ENCODE data around the gene CMC4. TPM values are rescaled to one million over a fixed set of nuclear protein-coding genes. Genes with fewer than 3 reads are reported as not detected.

The CMC4 gene
- total RNA-seq, 2 experiments from 2014 or later, result 3.4 to 3.7 TPM

Other genes starting within 250 kb of the CMC4 start
- under 1 TPM in 1 of 2 experiments, not detected in 1; 0.26 TPM for gene SMIM9, start 236.5 kb downstream of the CMC4 start, total RNA-seq
- gene F8A1, start 184.8 kb downstream of the CMC4 start, total RNA-seq, result 10 to 100 TPM; 49.0 to 56.9 TPM
- 10 to 100 TPM; 12.7 to 15.0 TPM for gene F8, start 48.4 kb downstream of the CMC4 start, total RNA-seq
- gene FUNDC2, start 44.3 kb downstream of the CMC4 start, total RNA-seq, result 10 to 100 TPM; 44.3 to 52.6 TPM
- gene MTCP1, start within 50 bp of the CMC4 start, total RNA-seq, result 10 to 100 TPM; 23.1 to 25.3 TPM
- 10 to 100 TPM; 25.2 to 33.4 TPM for gene BRCC3, start 372 bp upstream of the CMC4 start, total RNA-seq
- gene VBP1, start 145.3 kb upstream of the CMC4 start, total RNA-seq, result 10 to 100 TPM; 54.1 to 68.9 TPM
- 10 to 100 TPM in 1 of 2 experiments, 1 to 10 TPM in 1; 9.4 to 12.9 TPM for gene RAB39B, start 193.4 kb upstream of the CMC4 start, total RNA-seq